Caco-2 (cell line): ENCODE measurements around the gene DSCAML1. TPM values are rescaled to one million over a fixed set of nuclear protein-coding genes. Genes with fewer than 3 reads are reported as not detected.

ENCODE experiments used
- BruUV-seq: library from RNA; stranded (reverse); fragments of 400-500 nt; replicated peaks from 2 replicates; lab custom pipeline; 2021; lab: Mats Ljungman, UMichigan
- CTCF ChIA-PET: fragments of 300-600 bp; sonication (Branson Sonifier 250); formaldehyde crosslinking; loops from one replicate; lab custom pipeline; 2022; ENCODE audit warnings: antibody characterized with exemption; lab: Charles Lee
- POLR2A ChIA-PET: fragments of 300-600 bp; sonication (Branson Sonifier 250); formaldehyde crosslinking; loops from one replicate; lab custom pipeline; 2022; ENCODE audit warnings: antibody characterized with exemption; lab: Charles Lee
- DNase-seq, 2 experiments: peaks; one replicate each; pipeline versions ENCODE4 v3.0.0 to v3.0.0-alpha.2; 2020 to 2022
- H3K27me3 ChIP-seq: replicated peaks from 2 replicates; pipeline ENCODE4 v1.6.0; 2011; ENCODE audit warnings: low read length; ENCODE audit not compliant: control insufficient read depth, insufficient read depth
- H3K36me3 ChIP-seq: 2 replicates; pipeline ENCODE4 v1.5.1; 2011; ENCODE audit warnings: low read length; ENCODE audit not compliant: control insufficient read depth, insufficient read depth
- H3K4me1 ChIP-seq: fragments of 250-450 bp; sonication (Bioruptor Pico); 2 replicates; pipeline ENCODE4 v1.5.1; 2020; ENCODE audit warnings: mild to moderate bottlenecking
- H3K4me3 ChIP-seq: 2 replicates; pipeline ENCODE4 v1.5.1; 2011; ENCODE audit warnings: low read depth, mild to moderate bottlenecking, control low read depth, low read length
- H3K9me3 ChIP-seq: fragments of 250-450 bp; sonication (Bioruptor Pico); 2 replicates; pipeline ENCODE4 v1.5.1; 2020; ENCODE audit warnings: mild to moderate bottlenecking, moderate library complexity
- H3K27ac Mint-ChIP-seq: one replicate; pipeline ENCODE4 v1.8.0; 2022; ENCODE audit warnings: mixed read lengths; ENCODE audit not compliant: unreplicated experiment
- H3K27me3 Mint-ChIP-seq: one replicate; pipeline ENCODE4 v1.8.0; 2022; ENCODE audit warnings: mixed read lengths; ENCODE audit not compliant: insufficient read depth, unreplicated experiment
- H3K36me3 Mint-ChIP-seq: one replicate; pipeline ENCODE4 v1.8.0; 2022; ENCODE audit warnings: mild to moderate bottlenecking, mixed read lengths; ENCODE audit not compliant: insufficient read depth, unreplicated experiment
- H3K4me1 Mint-ChIP-seq: one replicate; pipeline ENCODE4 v1.8.0; 2022; ENCODE audit warnings: low read depth, mixed read lengths; ENCODE audit not compliant: unreplicated experiment
- H3K4me3 Mint-ChIP-seq: one replicate; pipeline ENCODE4 v1.8.0; 2022; ENCODE audit warnings: mild to moderate bottlenecking, moderate library complexity, mixed read lengths; ENCODE audit not compliant: unreplicated experiment
- H3K9me3 Mint-ChIP-seq: one replicate; pipeline ENCODE4 v1.8.0; 2022; ENCODE audit warnings: mixed read lengths; ENCODE audit not compliant: unreplicated experiment
- CTCF ChIP-seq, 2 experiments: fragments of 200-600 bp in 1 of 2; IDR thresholded peaks; 1 replicate in 1 of 2; 2 replicates in 1 of 2; pipeline versions ENCODE4 v1.5.1 to v1.8.0; 2011 to 2022; ENCODE audit warnings: antibody characterized with exemption in 1 of 2, control low read depth in 1 of 2, inconsistent platforms in 1 of 2, low read depth in 1 of 2, low read length in 1 of 2, mild to moderate bottlenecking in 1 of 2, moderate library complexity in 1 of 2; ENCODE audit not compliant: insufficient read depth in 1 of 2, severe bottlenecking in 1 of 2, unreplicated experiment in 1 of 2
- intact Hi-C: fragments of 100-400 bp; cut with micrococcal nuclease; formaldehyde crosslinking; loops from one replicate; pipeline ENCODE4 v1.10.0; 2022; ENCODE audit not compliant: unreplicated experiment
- total RNA-seq: library from RNA; stranded (reverse); gene quantifications from 2 replicates; pipeline ENCODE4 v1.2.3, GENCODE V29; 2022

Gene DSCAML1
- total RNA-seq, 1 experiment from 2014 or later: not detected

GRCh38 chr11:117643606-117644300 lies 153.3 kb downstream of the DSCAML1 start:
- no peaks in the 10 kb centered on the region for H3K36me3 Mint-ChIP-seq
- no peaks in the 10 kb centered on the region for H3K9me3 Mint-ChIP-seq
- Histone ChIP-seq H3K4me1 (peaks cover 8% of the 10 kb centered on the region), H3K36me3 (no peaks in the 10 kb centered on the region), H3K4me3 (no peak overlapping the region), H3K9me3 (no peaks in the 10 kb centered on the region), H3K27me3 (no peaks in the 10 kb centered on the region; the same call in none of the 2 replicates)
- no peak for TF ChIP-seq CTCF (IDR thresholded peaks at IDR 0.05; ENCODE audit: insufficient read depth in 1 of 2, low read depth in 1 of 2, low read length in 1 of 2, severe bottlenecking in 1 of 2, unreplicated experiment in 1 of 2)
- no peak for DNase-seq
- peaks cover 10% of the 10 kb centered on the region for H3K27me3 Mint-ChIP-seq
- H3K4me1 Mint-ChIP-seq: peaks cover 11% of the 10 kb centered on the region
- ChIA-PET POLR2A (no interaction called here), CTCF (no interaction called here)
- intact Hi-C loops: no loop called here
- no peak overlapping the region for H3K27ac Mint-ChIP-seq
- H3K4me3 Mint-ChIP-seq: no peak overlapping the region
- no TSS peak for BruUV-seq

DNA sequence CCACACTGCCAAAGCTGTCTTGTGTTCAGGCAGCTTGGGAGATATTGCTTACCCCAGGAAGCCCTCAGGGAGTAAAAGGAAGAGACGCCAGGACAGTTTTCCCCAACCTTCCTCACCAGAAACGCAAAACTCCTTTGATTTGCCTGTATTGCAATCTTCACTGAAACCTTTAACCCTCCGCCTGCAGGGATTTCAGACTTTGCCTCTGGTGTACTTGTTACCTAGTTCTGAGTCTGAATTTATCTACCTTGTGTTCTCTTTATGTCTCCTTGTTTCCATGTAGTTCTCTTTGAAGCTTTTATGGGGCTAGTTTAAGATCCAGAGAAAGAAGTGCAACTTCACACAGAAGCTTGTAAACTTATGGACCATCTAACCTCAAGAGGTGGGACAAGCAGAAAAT lies 154.2 kb downstream of the DSCAML1 start:
- POLR2A ChIA-PET: no interaction called here
- no peaks in the 10 kb centered on the region; the same call in none of the 2 replicates for H3K27me3 ChIP-seq

GRCh38 chr11:117642396-117642795 lies 154.6 kb downstream of the DSCAML1 start:
- Mint-ChIP-seq H3K27ac (no peak overlapping the region), H3K4me1 (peaks cover 11% of the 10 kb centered on the region), H3K4me3 (no peak overlapping the region), H3K36me3 (no peaks in the 10 kb centered on the region), H3K27me3 (peaks cover 10% of the 10 kb centered on the region), H3K9me3 (no peaks in the 10 kb centered on the region)
- no peaks in the 10 kb centered on the region for H3K9me3 ChIP-seq
- DNase-seq: no peak
- no peak overlapping the region for H3K4me3 ChIP-seq
- no peak for TF ChIP-seq CTCF (IDR thresholded peaks at IDR 0.05; ENCODE audit: insufficient read depth in 1 of 2, low read depth in 1 of 2, low read length in 1 of 2, severe bottlenecking in 1 of 2, unreplicated experiment in 1 of 2)
- intact Hi-C loops: no loop called here
- H3K4me1 ChIP-seq: peaks cover 12% of the 10 kb centered on the region
- ChIA-PET POLR2A (no interaction called here), CTCF (interaction anchor here (0.6 to 1.3 kb wide), 2 partner anchors 199 to 216 kb away, joined by 3 to 4 read pairs; no protein-coding TSS in a partner anchor)
- no peaks in the 10 kb centered on the region for H3K36me3 ChIP-seq
- no TSS peak for BruUV-seq
- no peaks in the 10 kb centered on the region; the same call in none of the 2 replicates for H3K27me3 ChIP-seq

More for the DNA sequence above, 154.2 kb downstream of the DSCAML1 start:
- H3K27ac Mint-ChIP-seq: no peak overlapping the region
- intact Hi-C loops: no loop called here
- no peak overlapping the region for H3K4me3 ChIP-seq
- no peak for DNase-seq
- peaks cover 11% of the 10 kb centered on the region for H3K4me1 Mint-ChIP-seq
- H3K36me3 Mint-ChIP-seq: no peaks in the 10 kb centered on the region
- no peak overlapping the region for H3K4me3 Mint-ChIP-seq
- H3K27me3 Mint-ChIP-seq: peaks cover 10% of the 10 kb centered on the region
- no peaks in the 10 kb centered on the region for H3K36me3 ChIP-seq
- H3K4me1 ChIP-seq: peaks cover 12% of the 10 kb centered on the region
- H3K9me3 Mint-ChIP-seq: no peaks in the 10 kb centered on the region
- CTCF ChIA-PET: interaction anchor here (1.3 kb wide), 1 partner anchor 199 kb away, joined by 3 read pairs; no protein-coding TSS in a partner anchor
- TF ChIP-seq CTCF (IDR thresholded peaks at IDR 0.05; ENCODE audit: insufficient read depth in 1 of 2, low read depth in 1 of 2, low read length in 1 of 2, severe bottlenecking in 1 of 2, unreplicated experiment in 1 of 2): no peak
- no TSS peak for BruUV-seq
- no peaks in the 10 kb centered on the region for H3K9me3 ChIP-seq
